Midbrain (tissue), 1 donor: ENCODE data around the gene ERCC8.
"Not testable (repeated sequence)": the region's sequence is repeated elsewhere in the genome, so short reads cannot be mapped to it uniquely, and the experiment has no call there.

Experiments used
- DNase-seq: peaks from one replicate; lab custom pipeline; 2025; lab: John Stamatoyannopoulos, UW

Gene ERCC8

GRCh38 chr5:60944904-60945812 is at the start of gene ERCC8, which contains the start of gene NDUFAF2:
Gene ERCC8 (minus strand): TSS chr5:60945070. CDS start chr5:60945008, 62 bp downstream.
Gene NDUFAF2 (plus strand): TSS chr5:60945205. CDS start chr5:60945256, 51 bp downstream.
- peak; percentile 94 for DNase-seq

- DNase-seq: no peak
These were observed 49.2 kb upstream of the ERCC8 start for GRCh38 chr5:60993875-60994571.

GRCh38 chr5:60993425-60993824 is 48.6 kb upstream of the ERCC8 start:
- DNase-seq: no peak

GRCh38 chr5:60992871-60993270 is 48.0 kb upstream of the ERCC8 start:
- DNase-seq: no peak

GRCh38 chr5:60989790-60990189 is 44.9 kb upstream of the ERCC8 start:
- DNase-seq: no peak

- not testable (repeated sequence) for DNase-seq
These were observed 37.3 kb upstream of the ERCC8 start for GRCh38 chr5:60982127-60982526.

GRCh38 chr5:60980511-60980910 is 35.6 kb upstream of the ERCC8 start:
- DNase-seq: no peak

GRCh38 chr5:60978968-60979367 is 34.1 kb upstream of the ERCC8 start:
- no peak for DNase-seq

- no peak for DNase-seq
These were observed 33.3 kb upstream of the ERCC8 start for GRCh38 chr5:60977956-60978737.

- no peak for DNase-seq
These were observed 27.4 kb upstream of the ERCC8 start for GRCh38 chr5:60972231-60972630.

- DNase-seq: no peak
These were observed 16.8 kb upstream of the ERCC8 start for GRCh38 chr5:60961685-60962084.

- no peak for DNase-seq
These were observed 15.7 kb upstream of the ERCC8 start for GRCh38 chr5:60960591-60960990.

- DNase-seq: peak; percentile 40
These were observed 14.3 kb upstream of the ERCC8 start for GRCh38 chr5:60959156-60959555.

GRCh38 chr5:60958712-60959111 is 13.8 kb upstream of the ERCC8 start:
- no peak for DNase-seq

- DNase-seq: no peak
These were observed 13.2 kb upstream of the ERCC8 start for GRCh38 chr5:60958088-60958487.

- no peak for DNase-seq
These were observed 10.4 kb upstream of the ERCC8 start for GRCh38 chr5:60955239-60955638.

- no peak for DNase-seq
These were observed 3.9 kb upstream of the ERCC8 start for GRCh38 chr5:60948738-60949137.

GRCh38 chr5:60945813-60946187 is 930 bp upstream of the ERCC8 start:
- DNase-seq: peak; percentile 33

GRCh38 chr5:60943624-60944023 is 1.2 kb downstream of the ERCC8 start:
- no peak for DNase-seq

GRCh38 chr5:60929024-60929423 is 15.8 kb downstream of the ERCC8 start:
- no peak for DNase-seq

- no peak for DNase-seq
These were observed 17.4 kb downstream of the ERCC8 start for GRCh38 chr5:60927450-60927849.

GRCh38 chr5:60918466-60918865 is 26.4 kb downstream of the ERCC8 start:
- DNase-seq: no peak
